ENCODE results near the gene MAPKAP1. TPM values are rescaled to one million over a fixed set of nuclear protein-coding genes. Genes with fewer than 3 reads are reported as not detected.

MAPKAP1 gene
- polyA plus RNA-seq, 1 donor (not counting 4 experiments of a cell fraction or from before 2014, with no cell fraction given) = 129 TPM

- Histone ChIP-seq H3K79me2 (ENCODE audit: control insufficient read depth, insufficient read depth, low read length) (peaks cover 55% of the 10 kb centered on the region), H3K27me3 (ENCODE audit: control insufficient read depth, extremely low read depth, insufficient read depth, low read length) (no peaks in the 10 kb centered on the region), H3K27ac (ENCODE audit: control insufficient read depth, insufficient read depth, low read length) (no peak overlapping the region), H2AFZ (ENCODE audit: control insufficient read depth, low read length) (no peak overlapping the region), H3K9ac (ENCODE audit: control insufficient read depth, extremely low read depth, insufficient read depth, low read length) (no peak overlapping the region), H3K4me1 (ENCODE audit: control insufficient read depth, extremely low read depth, insufficient read depth, low read length) (no peaks in the 10 kb centered on the region), H3K36me3 (ENCODE audit: control insufficient read depth in 2 of 2, extremely low read depth in 1 of 2, insufficient read depth in 2 of 2, low read length in 2 of 2) (no peaks in the 10 kb centered on the region), H3K4me2 (ENCODE audit: control insufficient read depth, extremely low read depth, insufficient read depth, low read depth, low read length) (no peak overlapping the region), H3K9me3 (ENCODE audit: control insufficient read depth, low read depth, low read length) (no peaks in the 10 kb centered on the region), H3K4me3 (ENCODE audit: control insufficient read depth in 2 of 3, extremely low read depth in 1 of 3, insufficient read depth in 2 of 3, low read depth in 1 of 3, low read length in 3 of 3) (no peak overlapping the region), H3K9me1 (ENCODE audit: control insufficient read depth, extremely low read depth, insufficient read depth, low read length) (no peaks in the 10 kb centered on the region), H4K20me1 (ENCODE audit: control insufficient read depth, extremely low read depth, insufficient read depth, low read length) (no peaks in the 10 kb centered on the region)
- TF ChIP-seq, protein P1, sequence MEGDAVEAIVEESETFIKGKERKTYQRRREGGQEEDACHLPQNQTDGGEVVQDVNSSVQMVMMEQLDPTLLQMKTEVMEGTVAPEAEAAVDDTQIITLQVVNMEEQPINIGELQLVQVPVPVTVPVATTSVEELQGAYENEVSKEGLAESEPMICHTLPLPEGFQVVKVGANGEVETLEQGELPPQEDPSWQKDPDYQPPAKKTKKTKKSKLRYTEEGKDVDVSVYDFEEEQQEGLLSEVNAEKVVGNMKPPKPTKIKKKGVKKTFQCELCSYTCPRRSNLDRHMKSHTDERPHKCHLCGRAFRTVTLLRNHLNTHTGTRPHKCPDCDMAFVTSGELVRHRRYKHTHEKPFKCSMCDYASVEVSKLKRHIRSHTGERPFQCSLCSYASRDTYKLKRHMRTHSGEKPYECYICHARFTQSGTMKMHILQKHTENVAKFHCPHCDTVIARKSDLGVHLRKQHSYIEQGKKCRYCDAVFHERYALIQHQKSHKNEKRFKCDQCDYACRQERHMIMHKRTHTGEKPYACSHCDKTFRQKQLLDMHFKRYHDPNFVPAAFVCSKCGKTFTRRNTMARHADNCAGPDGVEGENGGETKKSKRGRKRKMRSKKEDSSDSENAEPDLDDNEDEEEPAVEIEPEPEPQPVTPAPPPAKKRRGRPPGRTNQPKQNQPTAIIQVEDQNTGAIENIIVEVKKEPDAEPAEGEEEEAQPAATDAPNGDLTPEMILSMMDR (optimal IDR thresholded peaks at IDR 0.05 in 1 of 3, IDR thresholded peaks at IDR 0.05 in 1 of 3, conservative IDR thresholded peaks at IDR 0.05 in 1 of 3; ENCODE audit: extremely low read depth in 1 of 3, insufficient read depth in 2 of 3, low read length in 3 of 3) = no peak
- TF ChIP-seq EZH2 (IDR thresholded peaks at IDR 0.05; ENCODE audit: low read length) = no peak
- dilution Hi-C loops (cut with MboI; ENCODE audit: extremely low pct_ligation_motif_present, low sequenced_read_pairs) = no loop called here
- DNase-seq (ENCODE audit: low read depth, low spot score) (no peak), FAIRE-seq (no peak)
Measured at GRCh38 chr9:125621170-125621569, 85.8 kb downstream of the MAPKAP1 start.

GRCh38 chr9:125620216-125620615, 86.8 kb downstream of the MAPKAP1 start:
- Histone ChIP-seq H2AFZ (ENCODE audit: control insufficient read depth, low read length) (no peak overlapping the region), H3K9me3 (ENCODE audit: control insufficient read depth, low read depth, low read length) (no peaks in the 10 kb centered on the region), H3K27me3 (ENCODE audit: control insufficient read depth, extremely low read depth, insufficient read depth, low read length) (no peaks in the 10 kb centered on the region), H3K9ac (ENCODE audit: control insufficient read depth, extremely low read depth, insufficient read depth, low read length) (no peak overlapping the region), H3K9me1 (ENCODE audit: control insufficient read depth, extremely low read depth, insufficient read depth, low read length) (no peaks in the 10 kb centered on the region), H3K4me2 (ENCODE audit: control insufficient read depth, extremely low read depth, insufficient read depth, low read depth, low read length) (no peak overlapping the region), H3K4me1 (ENCODE audit: control insufficient read depth, extremely low read depth, insufficient read depth, low read length) (no peaks in the 10 kb centered on the region), H3K4me3 (ENCODE audit: control insufficient read depth in 2 of 3, extremely low read depth in 1 of 3, insufficient read depth in 2 of 3, low read depth in 1 of 3, low read length in 3 of 3) (no peak overlapping the region), H4K20me1 (ENCODE audit: control insufficient read depth, extremely low read depth, insufficient read depth, low read length) (no peaks in the 10 kb centered on the region), H3K36me3 (ENCODE audit: control insufficient read depth in 2 of 2, extremely low read depth in 1 of 2, insufficient read depth in 2 of 2, low read length in 2 of 2) (no peaks in the 10 kb centered on the region), H3K27ac (ENCODE audit: control insufficient read depth, insufficient read depth, low read length) (no peak overlapping the region), H3K79me2 (ENCODE audit: control insufficient read depth, insufficient read depth, low read length) (peaks cover 58% of the 10 kb centered on the region)
- DNase-seq (ENCODE audit: low read depth, low spot score) (no peak), FAIRE-seq (no peak)
- dilution Hi-C loops (cut with MboI; ENCODE audit: extremely low pct_ligation_motif_present, low sequenced_read_pairs) = no loop called here
- TF ChIP-seq, protein P1 (optimal IDR thresholded peaks at IDR 0.05 in 1 of 3, IDR thresholded peaks at IDR 0.05 in 1 of 3, conservative IDR thresholded peaks at IDR 0.05 in 1 of 3; ENCODE audit: extremely low read depth in 1 of 3, insufficient read depth in 2 of 3, low read length in 3 of 3) = no peak
- no peak for TF ChIP-seq EZH2 (IDR thresholded peaks at IDR 0.05; ENCODE audit: low read length)

All from keratinocyte (primary cell).